Heart left ventricle (tissue), 13 donors: ENCODE data around the gene PGGHG.

Experiments used
- CTCF ChIP-seq, 12 donors: fragments of 200-600 bp; sonication (generic) in 4 of 12; IDR thresholded peaks; one replicate each; pipeline versions ENCODE4 v1.5.0 to v1.8.0; 2018 to 2022; ENCODE audit warnings: antibody characterized with exemption in 12 of 12, mild to moderate bottlenecking in 5 of 12
- POLR2A ChIP-seq, 2 donors: fragments of 450-650 bp; IDR thresholded peaks; one replicate each; pipeline ENCODE4 v1.6.1; 2017; ENCODE audit warnings: antibody characterized with exemption in 2 of 2, mild to moderate bottlenecking in 2 of 2, moderate library complexity in 2 of 2
- donor health status: ischemic (EF 13 %, LVEDD 7.1; RV severe dilation, severe dysfunction).
- donor health status: DM: no; HTN: yes; CAD: no.
- donor health status: DM: no; HTN: no; CAD: no.
- donor health status: ischemic (EF 25% LVEDD 6.9; RV normal size, moderate dysfunction).
- donor health status: ischemic (EF 25% LVEDD 5.7; RV mildly dilated, moderate dysfunction).
- donor health status: ischemic (EF 35%, LVEDD 5.7; RV mildly dilated, moderate dysfunction).
- donor health status: nonischemic (EF 11% LVEDD 7.7; RV severe dilation, severe dysfunction).
- donor health status: DM: yes; HTN: yes; CAD: no.
- donor health status: PGD.
- donor health status: ischemic (EF 29% LVEDD 5.4; RV normal size, mild dysfunction).
- donor health status: nonischemic (EF 23%, LVEDD 6.1; RV moderate dilation, normal function).

GRCh38 chr11:298406-299065, 9.6 kb downstream of the PGGHG start:
- TF ChIP-seq POLR2A (IDR thresholded peaks at IDR 0.05) (no peak), CTCF (IDR thresholded peaks at IDR 0.05) (no peak)
